ENCODE results near the gene GTF2F2.
"Not testable (repeated sequence)": the region's sequence is repeated elsewhere in the genome, so short reads cannot be mapped to it uniquely, and the experiment has no call there.

Gene GTF2F2

DNA sequence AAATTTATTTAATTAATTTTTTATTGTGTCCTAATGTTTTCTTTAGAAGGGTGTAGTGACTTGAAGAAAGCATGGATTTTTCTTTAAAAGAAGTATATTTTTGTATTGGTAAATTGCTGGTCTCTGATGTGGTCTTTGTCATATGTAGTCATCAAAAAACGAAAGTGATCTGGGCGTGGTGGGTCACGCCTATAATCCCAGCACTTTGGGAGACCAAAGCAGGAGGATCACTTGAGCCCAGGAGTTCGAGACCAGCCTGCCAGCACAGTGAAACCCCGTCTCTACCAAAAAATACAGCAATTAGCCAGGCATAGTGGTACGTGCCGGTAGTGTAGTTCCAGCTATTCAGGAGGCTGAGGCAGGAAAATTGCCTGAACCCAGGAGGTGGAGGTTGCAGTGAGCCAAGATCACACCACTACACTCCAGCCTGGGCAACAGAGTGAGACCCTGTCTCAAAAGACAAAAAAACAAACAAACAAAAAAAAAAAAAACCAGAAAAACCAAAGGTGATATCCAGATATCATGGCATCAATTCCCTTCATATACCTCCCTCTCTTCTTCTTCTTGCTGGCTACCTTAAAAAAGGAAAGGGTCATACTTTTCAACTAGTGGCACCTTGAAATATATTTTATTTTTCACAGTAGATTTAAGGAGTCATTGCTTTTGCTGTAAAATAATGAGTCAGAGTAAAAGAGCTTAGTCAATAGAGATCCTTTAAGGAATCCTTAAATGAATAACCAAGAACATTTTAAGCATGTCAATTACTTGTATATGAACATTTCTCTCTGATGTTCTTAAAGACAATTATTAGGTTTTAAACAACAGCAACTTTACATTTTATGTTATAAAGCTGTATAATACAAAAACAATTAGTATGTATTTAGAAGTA is 60.6 kb downstream of the GTF2F2 start:
- no peak for DNase-seq

GRCh38 chr13:45184693-45185092 is 64.4 kb downstream of the GTF2F2 start:
- no peak for DNase-seq

GRCh38 chr13:45185286-45185685 is 65.0 kb downstream of the GTF2F2 start:
- no peak for DNase-seq

- DNase-seq: not testable (repeated sequence)
Observed at GRCh38 chr13:45189077-45189476, 68.8 kb downstream of the GTF2F2 start.

DNA sequence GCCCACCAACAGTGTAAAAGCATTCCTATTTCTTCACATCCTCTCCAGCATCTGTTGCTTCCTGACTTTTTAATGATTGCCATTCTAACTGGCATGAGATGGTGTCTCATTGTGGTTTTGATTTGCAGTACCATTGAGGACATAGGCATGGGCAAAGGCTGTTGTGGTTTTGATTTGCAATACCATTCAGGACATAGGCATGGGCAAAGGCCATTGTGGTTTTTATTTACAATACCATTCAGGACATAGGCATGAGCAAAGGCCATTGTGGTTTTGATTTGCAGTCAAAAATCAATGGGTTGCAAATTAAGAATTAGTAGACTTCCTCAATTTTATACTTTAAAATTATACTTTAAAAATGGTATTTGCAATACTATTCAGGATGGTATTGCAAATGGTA is 69.2 kb downstream of the GTF2F2 start:
- not testable (repeated sequence) for DNase-seq

DNA sequence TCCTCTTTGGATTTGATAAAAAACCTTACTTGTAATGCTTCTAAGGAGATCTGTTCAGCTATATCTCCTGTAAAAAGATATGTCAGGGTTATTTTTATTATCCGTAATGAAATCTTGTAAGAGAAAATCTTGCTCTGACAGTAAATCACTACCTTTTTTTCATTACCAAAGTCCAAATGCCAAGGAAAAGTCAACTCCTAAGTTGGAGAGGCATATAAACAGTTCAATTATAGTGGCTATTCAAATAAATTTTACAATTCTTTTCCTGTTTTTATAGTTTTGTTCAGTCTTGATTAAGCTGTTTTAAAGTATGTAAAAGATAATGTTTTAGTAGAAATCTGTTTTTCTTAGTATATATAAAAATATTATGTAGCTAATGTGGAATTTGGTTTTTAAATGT is 71.6 kb downstream of the GTF2F2 start:
- no peak for DNase-seq

DNA sequence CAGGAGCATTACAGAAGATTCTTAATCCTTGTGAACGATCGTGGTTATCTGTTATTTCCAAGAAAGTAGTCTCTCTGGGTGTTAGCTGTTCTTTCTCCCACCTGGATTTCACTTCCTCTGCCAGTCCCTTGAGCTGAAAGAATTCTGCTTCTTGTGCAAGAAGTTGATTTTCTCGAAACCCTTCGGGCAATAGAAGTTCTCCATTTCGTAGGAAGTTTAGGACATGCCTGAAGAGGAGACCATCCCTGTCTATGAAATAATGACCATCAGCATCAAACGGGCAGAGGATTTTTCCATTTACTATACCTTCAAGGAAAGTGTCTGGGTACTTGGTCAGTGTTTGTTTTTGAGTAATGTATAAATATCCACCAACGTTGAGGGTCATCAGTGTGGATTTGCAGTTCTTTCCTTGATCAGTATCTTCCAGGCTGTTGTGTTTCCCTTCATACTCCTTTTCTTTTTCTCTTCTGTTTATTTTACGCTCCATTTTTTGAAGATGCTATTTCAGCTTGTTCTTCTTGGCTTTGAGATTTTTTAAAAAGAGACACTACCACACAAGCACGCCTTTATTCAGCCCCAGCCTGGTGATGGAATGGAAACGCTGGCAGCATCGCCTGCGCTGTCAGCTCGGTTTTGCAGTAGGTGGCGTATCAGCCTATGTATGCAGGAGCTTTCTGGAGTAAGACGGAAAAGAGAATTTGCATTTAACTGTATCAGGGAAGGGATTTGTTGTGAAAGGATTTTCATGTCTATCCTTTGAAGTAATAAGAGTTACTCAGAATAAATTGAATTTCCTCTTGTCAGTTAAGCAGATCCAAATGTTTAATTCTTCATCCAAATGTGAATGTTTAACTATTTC is 74.0 kb downstream of the GTF2F2 start:
- no peak for DNase-seq

GRCh38 chr13:45195421-45195820 is 75.1 kb downstream of the GTF2F2 start:
- DNase-seq: no peak

DNA sequence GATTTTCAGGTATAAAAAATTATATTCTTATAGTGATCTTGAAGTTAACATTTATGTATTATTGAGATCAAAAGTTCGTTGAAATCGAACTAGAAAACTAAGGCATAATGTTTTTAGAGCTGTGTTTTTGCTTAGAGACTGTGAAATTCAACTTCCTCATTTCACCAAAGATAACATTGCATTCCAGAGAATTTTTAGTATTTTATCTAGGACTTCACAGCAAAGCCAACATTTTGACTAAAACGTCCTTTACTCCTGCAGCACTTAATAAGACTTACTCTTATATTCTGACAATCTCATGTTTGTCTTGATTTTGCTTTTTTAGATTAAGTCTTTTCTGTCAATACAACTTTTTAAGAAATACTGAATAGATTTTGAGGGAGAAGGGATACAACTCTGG is 75.8 kb downstream of the GTF2F2 start:
- DNase-seq: no peak

DNA sequence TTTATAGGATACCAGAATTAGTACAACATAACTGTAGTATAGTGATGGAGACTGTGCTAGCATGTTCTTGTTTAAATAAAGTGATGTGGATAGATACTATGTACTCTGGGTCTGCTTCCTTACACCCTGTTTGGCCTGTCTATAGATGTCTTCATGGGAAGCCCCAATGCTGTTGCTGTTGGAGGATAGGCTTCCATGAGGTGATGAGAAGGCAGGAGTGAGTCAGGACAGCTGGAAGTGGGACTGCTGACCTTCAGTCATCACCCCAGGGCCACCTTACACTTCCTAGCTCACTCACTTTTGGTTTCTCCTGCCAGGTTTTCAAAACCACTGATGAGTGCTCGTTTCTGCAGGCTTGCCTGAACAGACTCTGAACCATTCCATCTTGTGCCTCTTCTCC is 76.3 kb downstream of the GTF2F2 start:
- DNase-seq: no peak

- DNase-seq: no peak
Observed at GRCh38 chr13:45198041-45198440, 77.7 kb downstream of the GTF2F2 start.

DNA sequence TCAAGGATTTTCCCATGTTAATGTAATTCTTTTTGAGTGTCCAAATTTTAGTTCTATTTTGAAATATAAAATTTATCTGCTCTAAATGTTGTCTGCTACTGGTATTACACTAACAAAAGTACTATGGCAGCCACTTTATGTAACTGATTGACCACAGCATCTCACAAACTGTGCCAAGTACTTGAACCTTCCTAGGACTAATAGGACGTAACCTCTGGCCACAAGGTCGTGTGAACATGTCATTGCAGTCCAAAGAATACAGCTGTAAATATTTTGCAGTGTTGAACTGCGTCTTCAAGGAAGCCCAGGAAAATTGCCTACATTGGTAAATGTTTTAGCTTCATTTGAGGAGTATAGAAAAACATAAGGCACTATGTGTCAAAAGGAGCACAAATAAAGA is 78.6 kb downstream of the GTF2F2 start:
- DNase-seq: no peak

DNA sequence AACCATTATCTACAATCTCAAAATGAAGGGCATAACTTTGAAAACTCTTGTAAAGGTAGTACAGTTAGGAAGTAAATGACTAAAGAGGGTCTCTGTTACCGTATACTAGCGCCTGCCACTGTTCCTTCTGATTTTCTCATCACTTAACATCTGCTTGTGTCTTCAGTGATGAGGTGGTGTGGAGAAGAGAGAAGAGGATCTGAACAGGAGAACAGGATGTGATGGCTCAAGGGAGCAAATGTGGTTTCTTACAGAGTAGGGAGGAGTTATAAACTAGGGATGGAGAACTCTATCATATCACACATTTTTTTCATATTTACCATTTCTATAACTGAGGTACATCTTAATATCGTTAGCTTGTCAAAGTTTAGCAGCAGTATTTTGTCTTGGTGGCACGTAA is 79.4 kb downstream of the GTF2F2 start:
- DNase-seq: no peak

- no peak for DNase-seq
Observed at GRCh38 chr13:45200701-45201232, 80.5 kb downstream of the GTF2F2 start, which contains the start of gene KCTD4. TSS of gene KCTD4 (minus strand) at chr13:45201045. CDS start at chr13:45194567, 6,478 bp downstream.

GRCh38 chr13:45205124-45205523 is 84.8 kb downstream of the GTF2F2 start:
- no peak for DNase-seq

GRCh38 chr13:45206340-45206739 is 86.0 kb downstream of the GTF2F2 start:
- DNase-seq: no peak

DNA sequence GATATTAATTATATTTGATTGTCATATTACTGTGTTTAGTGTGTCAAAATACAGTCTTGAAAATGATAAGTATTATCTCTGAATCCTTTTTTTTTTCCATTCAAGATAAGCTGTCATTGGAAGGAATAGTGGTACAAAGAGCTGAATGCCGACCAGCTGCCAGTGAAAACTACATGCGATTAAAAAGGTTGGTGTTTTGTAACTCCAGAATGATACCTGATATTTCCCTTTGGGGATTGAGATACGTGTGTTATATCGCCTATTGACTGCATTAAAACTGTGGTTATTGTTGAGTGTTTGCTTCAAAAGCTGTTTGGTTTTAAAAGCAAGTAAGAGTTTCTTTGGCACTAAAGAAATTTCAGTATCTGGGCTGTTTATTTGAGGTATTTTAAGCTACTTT is 87.0 kb downstream of the GTF2F2 start:
- no peak for DNase-seq

GRCh38 chr13:45208132-45208531 is 87.8 kb downstream of the GTF2F2 start:
- DNase-seq: no peak

GRCh38 chr13:45209229-45209628 is 88.9 kb downstream of the GTF2F2 start:
- DNase-seq: no peak

- no peak for DNase-seq
Observed at GRCh38 chr13:45215392-45216077, 95.2 kb downstream of the GTF2F2 start.

GRCh38 chr13:45216193-45216592 is 95.9 kb downstream of the GTF2F2 start:
- DNase-seq: no peak

- DNase-seq: no peak
Observed at GRCh38 chr13:45218689-45219088, 98.4 kb downstream of the GTF2F2 start.
